ENCODE measurements around the gene MR1.

The MR1 gene

DNA sequence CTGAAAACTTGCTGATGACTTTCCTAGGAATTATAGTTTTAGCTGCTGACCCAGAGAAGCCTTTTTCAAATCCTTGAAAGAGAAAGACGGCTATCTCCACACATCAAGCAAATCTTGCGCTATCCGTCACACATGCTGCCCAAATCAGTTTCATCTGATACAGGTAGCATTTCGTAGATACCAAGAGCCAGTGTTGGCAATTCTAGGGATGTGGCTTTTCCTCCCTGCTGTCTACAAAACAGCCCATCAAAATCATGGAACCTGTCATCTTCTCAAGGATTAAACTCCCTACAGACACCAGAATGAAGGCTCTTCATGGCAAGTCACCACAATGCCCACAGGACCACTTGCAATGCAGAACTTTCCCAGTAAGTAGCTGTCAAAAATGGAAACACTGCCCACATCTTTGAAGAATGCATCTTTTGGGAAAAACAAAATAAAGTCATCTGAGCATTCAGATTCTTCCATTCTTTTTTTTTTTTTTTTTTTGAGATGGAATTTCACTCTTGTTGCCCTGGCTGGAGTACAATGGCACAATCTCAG lies 21.5 kb upstream of the MR1 start:
- Histone ChIP-seq H2BK15ac (ENCODE audit: low read length) (no peak overlapping the region), H2BK120ac (ENCODE audit: low read depth, low read length) (no peak overlapping the region), H3K9me3 (replicated peaks in 1 of 2; ENCODE audit: control insufficient read depth in 2 of 2, insufficient read depth in 1 of 2, low read depth in 1 of 2, low read length in 2 of 2) (no peaks in the 10 kb centered on the region), H4K91ac (ENCODE audit: low read depth, low read length, poor library complexity) (no peak overlapping the region), H3K4me1 (ENCODE audit: control insufficient read depth in 2 of 2, insufficient read depth in 1 of 2, low read depth in 1 of 2, low read length in 2 of 2) (no peaks in the 10 kb centered on the region), H2AFZ (ENCODE audit: low read length) (no peak overlapping the region), H3K23ac (ENCODE audit: low read depth, low read length, poor library complexity) (no peak overlapping the region), H3K79me1 (ENCODE audit: low read depth, low read length) (no peaks in the 10 kb centered on the region), H3K9ac (ENCODE audit: low read depth, low read length, poor library complexity) (no peak overlapping the region), H3K27ac (replicated peaks; ENCODE audit: low read length) (no peak overlapping the region), H3K18ac (ENCODE audit: low read length) (no peak overlapping the region), H3K14ac (ENCODE audit: low read length) (no peak overlapping the region), H3K4ac (ENCODE audit: low read length) (no peak overlapping the region), H4K8ac (ENCODE audit: low read depth, low read length) (no peak overlapping the region), H2BK5ac (ENCODE audit: low read length) (no peak overlapping the region), H3K4me3 (ENCODE audit: low read length in 2 of 2) (no peak overlapping the region), H2BK12ac (ENCODE audit: low read length) (no peak overlapping the region), H3K4me2 (ENCODE audit: insufficient read depth, low read length, poor library complexity, severe bottlenecking) (no peak overlapping the region), H3K36me3 (replicated peaks in 1 of 2; ENCODE audit: control insufficient read depth in 2 of 2, insufficient read depth in 2 of 2, low read length in 2 of 2) (peaks cover 0 to 6% of the 10 kb centered on the region in 2 donors), H2AK5ac (ENCODE audit: low read depth, low read length) (no peak overlapping the region), H3K27me3 (ENCODE audit: control insufficient read depth in 3 of 3, insufficient read depth in 3 of 3, low read depth in 1 of 3, low read length in 3 of 3) (no peaks in the 10 kb centered on the region)
- no CpG with 5 or more reads among the region's 4 CpGs for WGBS, 2 donors (ENCODE audit: extremely low coverage in 2 of 2, insufficient read length in 2 of 2, insufficient replicate concordance in 1 of 2)
- DNase-seq (ENCODE audit: low spot score): no peak

GRCh38 chr1:181013144-181013543 lies 20.6 kb upstream of the MR1 start:
- Histone ChIP-seq H2BK5ac (ENCODE audit: low read length) (no peak overlapping the region), H2BK12ac (ENCODE audit: low read length) (no peak overlapping the region), H2AFZ (ENCODE audit: low read length) (no peak overlapping the region), H3K27ac (replicated peaks; ENCODE audit: low read length) (no peak overlapping the region), H3K27me3 (ENCODE audit: control insufficient read depth in 3 of 3, insufficient read depth in 3 of 3, low read depth in 1 of 3, low read length in 3 of 3) (no peaks in the 10 kb centered on the region), H2BK120ac (ENCODE audit: low read depth, low read length) (no peak overlapping the region), H3K9ac (ENCODE audit: low read depth, low read length, poor library complexity) (no peak overlapping the region), H2BK15ac (ENCODE audit: low read length) (no peak overlapping the region), H3K14ac (ENCODE audit: low read length) (no peak overlapping the region), H3K4me1 (ENCODE audit: control insufficient read depth in 2 of 2, insufficient read depth in 1 of 2, low read depth in 1 of 2, low read length in 2 of 2) (no peaks in the 10 kb centered on the region), H3K18ac (ENCODE audit: low read length) (no peak overlapping the region), H3K4me3 (ENCODE audit: low read length in 2 of 2) (no peak overlapping the region), H3K4me2 (ENCODE audit: insufficient read depth, low read length, poor library complexity, severe bottlenecking) (no peak overlapping the region), H3K23ac (ENCODE audit: low read depth, low read length, poor library complexity) (no peak overlapping the region), H4K91ac (ENCODE audit: low read depth, low read length, poor library complexity) (no peak overlapping the region), H3K4ac (ENCODE audit: low read length) (no peak overlapping the region), H3K79me1 (ENCODE audit: low read depth, low read length) (no peaks in the 10 kb centered on the region), H4K8ac (ENCODE audit: low read depth, low read length) (no peak overlapping the region), H2AK5ac (ENCODE audit: low read depth, low read length) (no peak overlapping the region), H3K9me3 (replicated peaks in 1 of 2; ENCODE audit: control insufficient read depth in 2 of 2, insufficient read depth in 1 of 2, low read depth in 1 of 2, low read length in 2 of 2) (no peaks in the 10 kb centered on the region), H3K36me3 (replicated peaks in 1 of 2; ENCODE audit: control insufficient read depth in 2 of 2, insufficient read depth in 2 of 2, low read length in 2 of 2) (peaks cover 0 to 12% of the 10 kb centered on the region in 2 donors)
- no CpG with 5 or more reads among the region's 5 CpGs for WGBS, 2 donors (ENCODE audit: extremely low coverage in 2 of 2, insufficient read length in 2 of 2, insufficient replicate concordance in 1 of 2)
- DNase-seq (ENCODE audit: low spot score): no peak

GRCh38 chr1:181014477-181015250 lies 19.1 kb upstream of the MR1 start:
- Histone ChIP-seq H3K27ac (replicated peaks; ENCODE audit: low read length) (no peak overlapping the region), H3K4me3 (ENCODE audit: low read length in 2 of 2) (no peak overlapping the region), H2BK5ac (ENCODE audit: low read length) (no peak overlapping the region), H4K8ac (ENCODE audit: low read depth, low read length) (no peak overlapping the region), H3K4me1 (ENCODE audit: control insufficient read depth in 2 of 2, insufficient read depth in 1 of 2, low read depth in 1 of 2, low read length in 2 of 2) (no peaks in the 10 kb centered on the region), H3K4me2 (ENCODE audit: insufficient read depth, low read length, poor library complexity, severe bottlenecking) (no peak overlapping the region), H3K4ac (ENCODE audit: low read length) (no peak overlapping the region), H3K36me3 (replicated peaks in 1 of 2; ENCODE audit: control insufficient read depth in 2 of 2, insufficient read depth in 2 of 2, low read length in 2 of 2) (peaks cover 3 to 21% of the 10 kb centered on the region in 2 donors), H2BK12ac (ENCODE audit: low read length) (no peak overlapping the region), H2AFZ (ENCODE audit: low read length) (no peak overlapping the region), H2AK5ac (ENCODE audit: low read depth, low read length) (no peak overlapping the region), H2BK120ac (ENCODE audit: low read depth, low read length) (no peak overlapping the region), H3K9me3 (replicated peaks in 1 of 2; ENCODE audit: control insufficient read depth in 2 of 2, insufficient read depth in 1 of 2, low read depth in 1 of 2, low read length in 2 of 2) (no peaks in the 10 kb centered on the region), H3K9ac (ENCODE audit: low read depth, low read length, poor library complexity) (no peak overlapping the region), H3K79me1 (ENCODE audit: low read depth, low read length) (no peaks in the 10 kb centered on the region), H3K27me3 (ENCODE audit: control insufficient read depth in 3 of 3, insufficient read depth in 3 of 3, low read depth in 1 of 3, low read length in 3 of 3) (no peaks in the 10 kb centered on the region), H2BK15ac (ENCODE audit: low read length) (no peak overlapping the region), H3K14ac (ENCODE audit: low read length) (no peak overlapping the region), H3K18ac (ENCODE audit: low read length) (no peak overlapping the region), H3K23ac (ENCODE audit: low read depth, low read length, poor library complexity) (no peak overlapping the region), H4K91ac (ENCODE audit: low read depth, low read length, poor library complexity) (no peak overlapping the region)
- no peak for DNase-seq (ENCODE audit: low spot score)
- WGBS, 2 donors (ENCODE audit: extremely low coverage in 2 of 2, insufficient read length in 2 of 2, insufficient replicate concordance in 1 of 2): no CpG with 5 or more reads among the region's 2 CpGs

GRCh38 chr1:181015251-181015615 lies 18.6 kb upstream of the MR1 start:
- Histone ChIP-seq H3K14ac (ENCODE audit: low read length) (no peak overlapping the region), H2BK12ac (ENCODE audit: low read length) (no peak overlapping the region), H3K18ac (ENCODE audit: low read length) (no peak overlapping the region), H3K4me3 (ENCODE audit: low read length in 2 of 2) (no peak overlapping the region), H3K4me1 (ENCODE audit: control insufficient read depth in 2 of 2, insufficient read depth in 1 of 2, low read depth in 1 of 2, low read length in 2 of 2) (no peaks in the 10 kb centered on the region), H3K27me3 (ENCODE audit: control insufficient read depth in 3 of 3, insufficient read depth in 3 of 3, low read depth in 1 of 3, low read length in 3 of 3) (no peaks in the 10 kb centered on the region), H3K23ac (ENCODE audit: low read depth, low read length, poor library complexity) (no peak overlapping the region), H2BK120ac (ENCODE audit: low read depth, low read length) (no peak overlapping the region), H2AFZ (ENCODE audit: low read length) (no peak overlapping the region), H2AK5ac (ENCODE audit: low read depth, low read length) (no peak overlapping the region), H3K9me3 (replicated peaks in 1 of 2; ENCODE audit: control insufficient read depth in 2 of 2, insufficient read depth in 1 of 2, low read depth in 1 of 2, low read length in 2 of 2) (no peaks in the 10 kb centered on the region), H4K8ac (ENCODE audit: low read depth, low read length) (no peak overlapping the region), H3K4me2 (ENCODE audit: insufficient read depth, low read length, poor library complexity, severe bottlenecking) (no peak overlapping the region), H2BK15ac (ENCODE audit: low read length) (no peak overlapping the region), H3K9ac (ENCODE audit: low read depth, low read length, poor library complexity) (no peak overlapping the region), H3K36me3 (replicated peaks in 1 of 2; ENCODE audit: control insufficient read depth in 2 of 2, insufficient read depth in 2 of 2, low read length in 2 of 2) (peaks cover 3 to 19% of the 10 kb centered on the region in 2 donors), H3K79me1 (ENCODE audit: low read depth, low read length) (no peaks in the 10 kb centered on the region), H3K27ac (replicated peaks; ENCODE audit: low read length) (no peak overlapping the region), H2BK5ac (ENCODE audit: low read length) (no peak overlapping the region), H4K91ac (ENCODE audit: low read depth, low read length, poor library complexity) (no peak overlapping the region), H3K4ac (ENCODE audit: low read length) (no peak overlapping the region)
- DNase-seq (ENCODE audit: low spot score): no peak
